IMR-90 (cell line): ENCODE results near the gene U2AF1. TPM values are rescaled to one million over a fixed set of nuclear protein-coding genes. Genes with fewer than 3 reads are reported as not detected.
"Not testable (repeated sequence)": the region's sequence is repeated elsewhere in the genome, so short reads cannot be mapped to it uniquely, and the experiment has no call there.

Experiments used
- ATAC-seq: fragments of 200-7000 bp; cut with Tn5 transposase; 2 replicates; pipeline ENCODE4 v1.9.1; 2020; ENCODE audit warnings: low read depth, mild to moderate bottlenecking, moderate library complexity
- BruUV-seq: library from RNA; stranded (reverse); fragments of 400-500 nt; replicated peaks from 2 replicates; lab custom pipeline; 2021; lab: Mats Ljungman, UMichigan
- CTCF ChIA-PET: fragments of 300-600 bp; formaldehyde crosslinking; extraction: SDS; loops from one replicate; lab custom pipeline; 2021; ENCODE audit warnings: antibody characterized with exemption; lab: Yijun Ruan, JAX
- POLR2A ChIA-PET: fragments of 300-600 bp; sonication (Branson Sonifier 250); formaldehyde crosslinking; loops from one replicate; lab custom pipeline; 2022; ENCODE audit warnings: antibody characterized with exemption; ENCODE audit not compliant: unreplicated experiment; lab: Charles Lee
- DNase-seq: peaks from one replicate; pipeline ENCODE4 v3.0.0; 2013
- H2AFZ ChIP-seq: replicated peaks from 2 replicates; pipeline ENCODE3; 2013; ENCODE audit warnings: low read length, mild to moderate bottlenecking; ENCODE audit not compliant: poor library complexity
- H2AK5ac ChIP-seq: 2 replicates; pipeline ENCODE4 v1.6.1; 2013; ENCODE audit warnings: low read depth, low read length, inconsistent platforms
- H2AK9ac ChIP-seq: replicated peaks from 2 replicates; pipeline ENCODE3; 2013; ENCODE audit warnings: mild to moderate bottlenecking, low read depth, low read length, moderate library complexity; ENCODE audit not compliant: poor library complexity
- H2BK120ac ChIP-seq: 2 replicates; pipeline ENCODE4 v1.6.1; 2013; ENCODE audit warnings: low read depth, low read length, inconsistent platforms
- H2BK15ac ChIP-seq: 3 replicates; pipeline ENCODE4 v1.6.1; 2013; ENCODE audit warnings: low read depth, low read length, inconsistent platforms
- H2BK20ac ChIP-seq: 2 replicates; pipeline ENCODE4 v1.6.1; 2013; ENCODE audit warnings: low read depth, mild to moderate bottlenecking, inconsistent platforms, low read length, moderate library complexity
- H2BK5ac ChIP-seq: 2 replicates; pipeline ENCODE4 v1.6.1; 2013; ENCODE audit warnings: mild to moderate bottlenecking, low read depth, low read length, inconsistent platforms; ENCODE audit not compliant: poor library complexity, severe bottlenecking
- H3K14ac ChIP-seq: replicated peaks from 2 replicates; pipeline ENCODE4 v1.6.1; 2013; ENCODE audit warnings: low read depth, low read length, inconsistent platforms
- H3K18ac ChIP-seq: 2 replicates; pipeline ENCODE4 v1.6.1; 2013; ENCODE audit warnings: low read depth, low read length, control low read depth
- H3K23ac ChIP-seq: 2 replicates; pipeline ENCODE4 v1.6.1; 2013; ENCODE audit warnings: low read depth, low read length, inconsistent platforms
- H3K27ac ChIP-seq: 2 replicates; pipeline ENCODE4 v1.5.1; 2013; ENCODE audit warnings: mild to moderate bottlenecking, control low read depth, low read length; ENCODE audit not compliant: insufficient read depth
- H3K27me3 ChIP-seq: 2 replicates; pipeline ENCODE4 v1.6.1; 2013; ENCODE audit warnings: low read length; ENCODE audit not compliant: control insufficient read depth, insufficient read depth
- H3K36me3 ChIP-seq: 2 replicates; pipeline ENCODE4 v1.6.1; 2013; ENCODE audit warnings: low read length, mixed read lengths; ENCODE audit not compliant: control insufficient read depth, insufficient read depth
- H3K4ac ChIP-seq: 2 replicates; pipeline ENCODE4 v1.6.1; 2013; ENCODE audit warnings: low read depth, low read length, inconsistent platforms
- H3K4me1 ChIP-seq: 2 replicates; pipeline ENCODE4 v1.6.1; 2013; ENCODE audit warnings: low read length, mixed read lengths; ENCODE audit not compliant: control insufficient read depth, insufficient read depth
- H3K4me2 ChIP-seq: 2 replicates; pipeline ENCODE4 v1.6.1; 2013; ENCODE audit warnings: low read depth, mild to moderate bottlenecking, control low read depth, low read length, moderate library complexity
- H3K4me3 ChIP-seq: 2 replicates; pipeline ENCODE4 v1.5.1; 2013; ENCODE audit warnings: low read depth, mild to moderate bottlenecking, control low read depth, low read length, moderate library complexity; ENCODE audit not compliant: insufficient read depth
- H3K56ac ChIP-seq: 2 replicates; pipeline ENCODE4 v1.6.1; 2013; ENCODE audit warnings: low read length, inconsistent platforms; ENCODE audit not compliant: insufficient read depth; ENCODE audit errors: extremely low read depth
- H3K79me1 ChIP-seq, 2 experiments: 2 replicates each; pipeline ENCODE4 v1.6.1; 2013; ENCODE audit warnings: low read length in 2 of 2, inconsistent platforms in 1 of 2, low read depth in 1 of 2
- H3K9ac ChIP-seq: 2 replicates; pipeline ENCODE4 v1.6.1; 2013; ENCODE audit warnings: low read depth, low read length, control low read depth
- H3K9me1 ChIP-seq: 2 replicates; pipeline ENCODE4 v1.6.1; 2013; ENCODE audit warnings: low read length, inconsistent platforms; ENCODE audit not compliant: insufficient read depth
- H3K9me3 ChIP-seq: 2 replicates; pipeline ENCODE4 v1.6.1; 2013; ENCODE audit warnings: low read length; ENCODE audit not compliant: control insufficient read depth, insufficient read depth
- H4K20me1 ChIP-seq: 2 replicates; pipeline ENCODE4 v1.6.1; 2013; ENCODE audit warnings: low read length, inconsistent platforms; ENCODE audit not compliant: insufficient read depth
- H4K5ac ChIP-seq: 2 replicates; pipeline ENCODE4 v1.6.1; 2013; ENCODE audit warnings: mild to moderate bottlenecking, low read depth, low read length, control low read depth
- H4K8ac ChIP-seq, 2 experiments: 2 replicates each; pipeline ENCODE4 v1.6.1; 2013; ENCODE audit warnings: low read depth in 2 of 2, low read length in 2 of 2, control low read depth in 1 of 2, inconsistent platforms in 1 of 2
- H4K91ac ChIP-seq: 2 replicates; pipeline ENCODE4 v1.6.1; 2013; ENCODE audit warnings: low read depth, low read length, inconsistent platforms; ENCODE audit not compliant: insufficient read depth
- WGBS, 2 experiments: methylation state at CpG; one replicate each; pipeline versions ENCODE4 v1.1.5 to v1.1.7; 2013; ENCODE audit warnings: missing lambda C conversion rate in 2 of 2; ENCODE audit not compliant: insufficient read length in 1 of 2; ENCODE audit errors: extremely low coverage in 2 of 2; 5-methylcytosine and 5-hydroxymethylcytosine counted together
- dilution Hi-C: fragments of 300-500 bp; cut with HindIII; formaldehyde crosslinking; loops from one replicate; pipeline ENCODE4 v1.14.3; 2018; ENCODE audit warnings: low sequenced_read_pairs; ENCODE audit not compliant: unreplicated experiment
- in situ Hi-C: fragments of 300-500 bp; cut with MboI; formaldehyde crosslinking; loops from 3 replicates; pipeline ENCODE4 v1.14.3; 2019; ENCODE audit warnings: low sequenced_read_pairs, inconsistent platforms, mixed read lengths
- intact Hi-C: fragments of 100-400 bp; cut with micrococcal nuclease; formaldehyde crosslinking; loops from 2 replicates; pipeline ENCODE4 v1.10.0; 2022
- polyA plus RNA-seq, 3 experiments: library from polyadenylated mRNA; depleted of rRNA; stranded (reverse); fragments of >200 nt; gene quantifications; 2 replicates each; pipeline ENCODE4 v1.2.3, GENCODE V29; 2012; ENCODE audit warnings: low replicate concordance in 1 of 3
- total RNA-seq: library from RNA; depleted of rRNA; stranded (reverse); fragments of >200 nt; gene quantifications from 2 replicates; pipeline ENCODE4 v1.2.3, GENCODE V29; 2012

The U2AF1 gene
- total and polyA plus RNA-seq, 2 of the 4 experiments (the other 2 are of a cell fraction) = 6.5 to 8.5 TPM

GRCh38 chr21:43146637-43147036, 39.3 kb upstream of the U2AF1 start:
- H4K5ac ChIP-seq, H3K9ac ChIP-seq, H3K4me1 ChIP-seq, H3K9me1 ChIP-seq, H2BK120ac ChIP-seq, H4K8ac ChIP-seq, H4K91ac ChIP-seq, H2BK5ac ChIP-seq, in situ Hi-C loops, POLR2A ChIA-PET, ATAC-seq, H2BK15ac ChIP-seq, H3K4me2 ChIP-seq, CTCF ChIA-PET, H3K36me3 ChIP-seq, H2BK20ac ChIP-seq, H2AK5ac ChIP-seq, H3K23ac ChIP-seq, H3K56ac ChIP-seq, H4K20me1 ChIP-seq, H3K4me3 ChIP-seq, DNase-seq, H3K27me3 ChIP-seq, H3K9me3 ChIP-seq, H3K27ac ChIP-seq, intact Hi-C loops, H2AFZ ChIP-seq, H2AK9ac ChIP-seq, H3K18ac ChIP-seq, H3K4ac ChIP-seq, H3K79me1 ChIP-seq, dilution Hi-C loops, BruUV-seq, H3K14ac ChIP-seq: not testable (repeated sequence)
- no CpG with 5 or more reads among the region's 12 CpGs for WGBS, 2 experiments

- H2AK5ac ChIP-seq, H3K4me2 ChIP-seq, H3K36me3 ChIP-seq, H3K9me1 ChIP-seq, POLR2A ChIA-PET, H3K4me1 ChIP-seq, H3K9me3 ChIP-seq, H4K20me1 ChIP-seq, H3K9ac ChIP-seq, H2BK15ac ChIP-seq, CTCF ChIA-PET, H2BK20ac ChIP-seq, H4K5ac ChIP-seq, H3K4ac ChIP-seq, H3K56ac ChIP-seq, BruUV-seq, H3K79me1 ChIP-seq, H2BK5ac ChIP-seq, H4K8ac ChIP-seq, H3K14ac ChIP-seq, intact Hi-C loops, ATAC-seq, H2AK9ac ChIP-seq, H4K91ac ChIP-seq, H3K27ac ChIP-seq, H3K18ac ChIP-seq, H2BK120ac ChIP-seq, H3K27me3 ChIP-seq, in situ Hi-C loops, H3K4me3 ChIP-seq, H2AFZ ChIP-seq, DNase-seq, dilution Hi-C loops, H3K23ac ChIP-seq: not testable (repeated sequence)
- no CpG with 5 or more reads among the region's 17 CpGs for WGBS, 2 experiments
Observed at GRCh38 chr21:43141407-43141806, 34.0 kb upstream of the U2AF1 start.
